ENCODE data around the gene DNAH1.
"Not testable (repeated sequence)": the region's sequence is repeated elsewhere in the genome, so short reads cannot be mapped to it uniquely, and the experiment has no call there.

The DNAH1 gene

DNA sequence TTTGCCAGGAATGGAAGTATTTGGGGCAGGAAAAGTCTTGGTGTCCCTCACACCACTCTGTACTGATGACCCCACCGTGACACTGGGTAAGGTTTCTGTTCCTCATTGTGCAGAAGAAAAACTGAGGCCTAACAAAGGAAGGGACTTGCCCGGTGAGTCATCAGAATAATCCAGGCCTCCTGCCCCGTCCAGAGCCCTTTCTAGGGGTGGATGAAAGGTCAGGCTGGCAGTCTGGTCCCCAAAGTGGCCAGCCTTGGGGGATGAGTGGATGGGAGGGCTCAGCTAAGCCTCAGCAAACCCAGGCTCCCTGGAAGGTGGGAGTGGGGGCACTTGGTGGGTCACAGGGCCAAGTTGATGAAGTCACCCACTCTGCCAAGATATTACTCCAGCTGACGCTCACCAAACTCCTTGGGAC, 2.3 kb upstream of the DNAH1 start:
- no peak for DNase-seq

DNA sequence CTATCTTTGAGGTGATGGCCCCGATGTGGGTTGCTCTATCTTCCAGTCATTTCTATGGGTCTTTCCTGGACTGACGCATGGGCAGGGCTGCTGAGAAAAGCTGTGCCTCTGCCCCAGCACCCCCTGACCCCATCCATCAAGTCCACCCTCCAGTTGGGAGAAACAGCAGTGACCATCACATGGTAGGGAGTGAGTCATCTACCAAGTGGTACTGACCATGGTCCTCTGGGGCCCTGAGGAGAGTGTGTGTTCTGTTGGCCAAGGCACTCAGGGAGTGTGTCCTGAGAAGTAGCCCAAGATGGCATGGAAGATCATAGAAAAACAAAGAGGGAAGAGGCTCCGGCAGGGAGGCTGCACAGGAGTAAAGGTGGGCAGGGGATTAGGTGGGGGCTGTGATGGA, 1.6 kb upstream of the DNAH1 start:
- DNase-seq: no peak

DNA sequence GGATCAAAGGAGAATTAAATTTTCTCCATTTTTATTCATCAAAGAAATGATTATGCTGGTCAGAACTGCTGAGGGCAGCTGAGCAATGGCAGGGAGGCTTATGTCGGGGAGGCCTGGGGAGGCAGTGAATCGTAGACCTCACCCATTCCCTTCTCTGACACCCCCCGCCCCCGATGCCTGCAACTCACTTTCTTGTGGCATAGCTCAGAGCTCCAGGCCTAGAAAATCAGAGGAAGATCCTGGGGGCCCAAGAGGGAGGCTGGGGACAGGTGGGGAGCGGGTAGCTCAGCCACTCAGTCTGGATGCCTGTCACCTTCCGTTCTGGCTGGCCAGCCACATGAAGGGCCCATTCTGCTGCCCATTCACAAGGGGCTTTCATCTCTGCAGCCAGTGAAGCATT, 1.1 kb upstream of the DNAH1 start:
- DNase-seq: no peak

DNA sequence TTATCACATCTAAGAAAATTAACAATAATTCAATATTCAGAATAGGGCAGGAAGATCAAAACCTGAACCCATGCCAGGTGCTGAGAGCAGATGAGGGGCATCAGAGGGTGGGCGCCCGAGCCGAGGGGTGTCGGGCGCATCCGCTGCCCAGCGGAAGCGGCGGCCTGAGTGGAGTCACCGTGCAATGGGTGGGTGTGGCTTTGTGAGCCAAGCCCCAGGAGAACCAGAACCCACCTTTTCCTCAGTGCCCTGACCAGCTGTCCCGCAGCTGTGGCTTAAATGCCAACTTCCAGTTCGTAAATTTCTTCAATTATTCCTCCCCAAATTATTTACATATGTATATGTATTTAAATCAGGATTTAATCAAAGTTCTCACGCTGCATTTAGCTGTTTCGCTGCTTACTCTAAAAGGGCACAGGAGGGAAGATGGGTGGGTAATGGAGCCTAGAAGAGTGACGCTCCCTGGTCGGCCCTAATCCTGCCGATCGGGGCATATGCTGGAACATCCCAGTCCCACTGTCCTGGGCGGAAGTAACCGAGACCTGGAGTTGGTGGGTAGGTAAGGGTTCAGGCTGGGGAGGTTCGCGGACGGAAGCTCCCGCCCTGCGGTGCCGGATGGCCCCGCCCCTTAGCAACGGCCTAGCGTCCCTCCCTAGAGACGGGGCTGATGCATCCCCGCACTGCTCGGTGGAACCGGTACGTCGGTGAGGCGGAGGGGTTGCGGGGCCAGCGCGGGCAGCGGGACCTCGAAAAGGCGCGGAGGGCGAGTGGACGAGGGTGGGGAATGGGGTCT, 1.3 kb downstream of the DNAH1 start:
- peak; percentile 63 to 65 for DNase-seq

DNA sequence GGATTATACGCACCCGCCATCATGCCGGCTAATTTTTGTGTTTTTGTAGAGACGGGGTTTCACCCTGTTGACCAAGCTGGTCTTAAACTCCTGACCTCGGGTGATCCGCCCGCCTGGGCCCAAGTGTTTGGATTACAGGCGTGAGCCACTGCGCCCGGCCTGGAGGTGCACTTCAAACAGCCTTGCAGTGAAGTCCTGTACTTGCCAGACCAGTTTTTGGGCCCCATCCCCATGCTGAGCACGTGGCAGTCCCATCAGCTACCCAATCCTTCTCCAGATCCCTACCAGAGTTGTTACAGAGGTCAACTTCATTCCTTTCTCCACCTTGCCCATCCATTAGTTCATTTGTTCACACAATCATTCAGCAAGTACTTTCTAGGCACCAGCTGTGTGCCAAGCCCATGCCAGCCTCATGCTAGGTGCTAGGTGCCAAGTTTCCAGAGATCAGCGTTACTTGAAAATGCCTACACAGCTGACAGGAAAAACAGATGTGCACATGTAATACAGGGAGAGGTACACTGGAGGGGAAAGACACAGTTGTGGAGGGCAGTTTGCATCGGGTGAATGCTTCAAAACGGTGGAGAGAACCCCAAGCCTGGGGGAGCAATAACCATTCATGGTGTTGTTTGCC, 2.2 kb downstream of the DNAH1 start:
- no peak for DNase-seq

DNA sequence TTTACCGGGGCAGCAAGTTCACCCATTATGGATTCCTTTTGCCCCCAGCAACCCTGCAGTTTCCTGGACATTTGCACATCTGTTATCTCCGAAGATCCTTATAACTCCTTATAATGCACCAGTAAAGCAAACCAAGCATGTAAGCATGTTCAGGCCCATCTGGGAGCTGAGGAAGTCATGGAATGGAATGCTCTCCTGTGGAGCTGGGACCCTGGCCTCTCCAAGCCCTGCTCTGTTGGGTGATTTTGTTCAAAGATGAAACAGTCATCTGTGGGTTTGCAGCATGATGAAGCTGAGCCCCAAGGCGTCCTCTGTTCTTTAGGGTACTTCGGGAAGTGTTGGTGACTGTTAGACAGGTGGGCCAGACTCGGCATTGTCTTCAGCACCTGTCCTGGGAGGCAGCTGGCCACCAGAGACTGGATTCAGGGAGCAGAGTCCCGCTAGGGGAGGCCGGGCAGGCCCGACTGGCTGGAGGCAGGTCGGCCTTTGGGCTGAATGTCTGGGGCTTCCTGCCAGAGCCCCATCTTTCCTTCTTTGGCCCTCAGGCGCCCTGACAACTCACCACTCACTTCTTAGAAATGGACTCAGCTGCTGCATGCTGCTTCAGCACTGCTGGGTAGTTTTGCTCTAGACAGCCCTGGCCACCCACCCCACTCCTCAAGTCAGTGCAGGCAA, 3.9 kb downstream of the DNAH1 start:
- DNase-seq: no peak

DNA sequence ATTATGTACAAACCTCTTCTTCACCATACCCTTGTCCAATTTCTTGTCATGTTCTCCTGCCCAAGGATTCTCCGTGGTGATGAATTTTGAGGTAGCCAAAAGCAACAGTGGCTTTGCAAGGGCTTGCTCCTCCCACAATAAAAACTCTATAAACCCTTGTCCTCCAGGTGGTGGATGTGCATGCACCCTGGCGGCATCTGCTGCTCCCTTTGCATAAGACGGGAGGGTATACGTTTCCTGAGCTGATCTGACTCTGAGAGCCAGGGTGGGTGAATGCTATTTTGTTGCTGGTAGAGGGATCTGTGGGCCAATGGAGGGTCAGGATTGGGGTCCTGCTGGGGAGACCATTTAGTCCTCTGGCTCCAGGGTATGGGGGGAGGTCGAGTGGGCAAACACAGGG, 5.4 kb downstream of the DNAH1 start:
- DNase-seq: no peak

DNA sequence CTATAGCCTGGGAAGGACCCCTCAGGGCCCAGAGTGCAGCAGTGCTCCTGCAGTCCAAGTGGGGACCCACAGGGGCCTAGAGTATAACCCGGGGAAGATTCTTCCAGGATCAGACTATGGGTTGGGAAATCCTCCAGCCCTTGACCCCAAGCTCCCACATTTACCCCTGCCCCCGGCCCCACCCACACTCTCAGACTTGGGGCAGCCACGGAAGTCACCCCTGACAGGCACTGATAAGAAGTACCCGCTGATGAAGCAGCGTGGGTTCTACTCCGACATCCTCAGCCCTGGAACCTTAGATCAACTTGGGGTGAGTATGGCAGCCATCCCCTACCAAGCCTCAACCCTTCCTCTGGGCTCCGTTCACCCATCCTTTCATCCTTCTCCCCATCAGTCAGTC, 6.3 kb downstream of the DNAH1 start:
- DNase-seq: no peak

DNA sequence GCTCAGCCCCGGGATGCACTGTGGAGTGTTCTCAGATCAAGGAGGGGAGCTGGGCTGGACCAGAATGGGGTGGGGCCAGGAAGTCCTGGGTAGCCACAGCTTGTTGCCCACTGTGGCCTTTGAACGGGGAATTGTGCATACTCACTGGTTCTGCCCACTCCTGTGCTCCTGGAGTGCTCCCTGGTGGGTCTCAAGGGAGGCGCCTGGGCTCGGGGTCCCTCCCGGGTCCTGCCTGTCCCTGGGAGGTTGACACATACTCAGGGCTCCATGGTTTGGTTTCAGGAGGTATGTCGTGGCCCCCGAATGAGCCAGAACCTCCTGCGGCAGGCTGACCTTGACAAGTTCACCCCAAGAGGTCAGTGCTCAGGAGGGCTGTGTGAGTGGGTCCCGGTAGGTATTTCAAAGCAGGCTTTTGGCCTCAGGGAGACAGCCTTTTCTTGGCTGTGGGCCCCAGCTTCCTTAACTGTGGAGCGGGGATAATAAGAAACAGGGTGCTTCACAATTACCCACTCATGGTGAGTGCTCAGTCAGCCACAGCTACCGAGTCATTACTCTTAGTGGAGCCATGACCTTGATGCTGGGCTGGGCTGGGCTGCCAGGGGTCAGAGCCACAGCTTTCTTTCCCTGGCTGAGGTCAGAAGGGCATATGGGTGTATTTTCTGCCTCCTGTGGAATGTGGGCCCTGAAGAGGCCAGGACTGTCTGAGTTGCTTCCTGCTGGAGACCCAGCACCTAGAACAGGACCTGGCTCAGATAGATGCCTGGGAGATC, 7.6 kb downstream of the DNAH1 start:
- no peak for DNase-seq

DNA sequence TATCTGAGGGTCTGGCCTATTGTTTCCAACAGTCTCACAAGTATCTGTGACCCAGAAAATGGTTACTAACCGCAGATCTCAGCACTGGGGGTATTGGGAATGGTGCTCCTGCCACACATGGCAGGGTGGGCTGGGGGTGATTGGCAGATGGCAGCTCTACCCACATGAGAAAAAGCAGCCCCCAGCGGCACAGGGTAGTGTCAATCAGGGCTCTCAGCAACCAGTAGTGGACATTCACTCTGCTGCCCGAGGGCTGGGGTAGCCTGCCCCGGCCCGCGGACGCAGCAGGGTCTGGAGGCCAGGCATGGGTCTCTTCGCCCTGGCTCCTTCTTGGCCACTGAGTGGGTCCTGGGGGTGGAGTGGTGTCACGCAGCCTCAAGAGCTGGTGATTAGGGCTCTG, 8.6 kb downstream of the DNAH1 start:
- DNase-seq: no peak

DNA sequence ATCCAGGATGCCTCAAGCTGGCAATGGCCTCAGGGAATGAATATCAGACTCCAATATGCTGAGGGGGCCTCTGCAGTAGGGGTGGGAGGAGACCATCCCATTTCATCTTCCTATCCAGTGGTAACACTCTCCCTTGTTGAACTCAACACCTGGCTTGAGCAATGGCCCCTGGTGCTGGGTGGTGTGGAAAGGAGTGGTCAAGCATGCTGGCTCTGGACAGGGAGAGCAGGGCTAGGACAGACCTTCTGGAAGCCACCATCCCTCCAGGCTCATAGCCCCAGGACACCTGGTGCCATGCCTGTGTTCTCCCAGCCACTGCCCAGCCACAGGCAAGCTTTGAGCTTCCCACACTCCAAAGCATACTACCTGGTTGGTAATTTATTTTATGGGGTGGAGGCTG, 9.6 kb downstream of the DNAH1 start:
- DNase-seq: no peak

DNA sequence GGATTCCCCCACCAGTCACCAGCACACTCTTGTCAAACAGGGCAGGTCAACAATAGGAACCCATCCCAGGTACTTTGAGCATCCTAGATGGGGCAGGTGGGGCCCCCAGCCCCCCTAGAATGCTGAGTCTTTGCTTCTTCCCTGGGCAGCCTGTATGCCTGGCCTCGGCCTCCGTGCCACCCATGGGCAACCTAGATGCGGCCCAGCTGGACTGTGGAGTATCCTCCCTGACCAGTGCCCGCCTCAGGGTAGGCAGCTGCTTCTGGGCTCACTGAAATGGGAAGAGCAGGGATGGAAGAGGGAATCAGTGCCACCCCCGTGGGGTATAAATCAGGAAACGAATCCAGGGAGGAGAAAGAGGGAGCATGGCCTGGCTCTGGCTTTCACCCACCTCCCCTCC, 10.9 kb downstream of the DNAH1 start:
- no peak for DNase-seq

DNA sequence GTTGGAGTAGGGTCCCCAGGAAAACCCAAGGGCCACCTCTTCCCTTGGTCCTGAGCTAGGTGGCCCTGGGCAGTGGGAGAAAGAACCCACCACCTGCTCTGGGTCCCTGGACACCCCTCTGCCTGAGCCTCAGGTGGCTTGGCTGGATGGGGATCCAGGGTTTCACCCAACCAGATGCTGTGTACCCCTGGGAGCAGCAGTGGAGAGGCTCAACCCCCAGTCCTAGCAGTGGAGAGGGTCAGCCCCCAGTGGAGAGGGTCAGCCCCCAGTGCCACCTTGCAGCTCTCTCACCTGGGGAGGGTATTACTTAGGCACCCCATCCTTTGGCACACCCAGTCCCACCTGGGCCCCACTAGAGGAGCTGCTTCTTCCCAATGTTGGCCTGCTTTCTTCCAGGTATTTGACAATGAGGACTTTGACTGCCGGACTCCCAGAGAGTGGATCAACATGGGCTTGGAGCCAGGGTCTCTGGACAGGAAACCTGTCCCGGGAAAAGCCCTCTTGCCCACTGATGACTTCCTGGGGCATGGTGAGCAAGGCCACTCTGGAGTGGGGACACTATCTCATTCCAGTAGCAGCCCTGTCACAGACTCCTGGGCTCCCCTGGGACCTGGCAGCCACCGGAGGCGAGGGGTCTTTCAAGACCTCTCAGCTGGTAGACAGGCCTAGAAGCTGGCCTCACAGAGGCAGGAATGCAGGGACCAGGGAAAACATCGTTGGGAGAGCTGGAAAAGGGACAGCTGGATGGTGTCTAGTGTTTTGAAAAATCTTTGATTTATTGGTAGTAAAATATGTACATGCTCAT, 11.6 kb downstream of the DNAH1 start:
- DNase-seq: no peak

DNA sequence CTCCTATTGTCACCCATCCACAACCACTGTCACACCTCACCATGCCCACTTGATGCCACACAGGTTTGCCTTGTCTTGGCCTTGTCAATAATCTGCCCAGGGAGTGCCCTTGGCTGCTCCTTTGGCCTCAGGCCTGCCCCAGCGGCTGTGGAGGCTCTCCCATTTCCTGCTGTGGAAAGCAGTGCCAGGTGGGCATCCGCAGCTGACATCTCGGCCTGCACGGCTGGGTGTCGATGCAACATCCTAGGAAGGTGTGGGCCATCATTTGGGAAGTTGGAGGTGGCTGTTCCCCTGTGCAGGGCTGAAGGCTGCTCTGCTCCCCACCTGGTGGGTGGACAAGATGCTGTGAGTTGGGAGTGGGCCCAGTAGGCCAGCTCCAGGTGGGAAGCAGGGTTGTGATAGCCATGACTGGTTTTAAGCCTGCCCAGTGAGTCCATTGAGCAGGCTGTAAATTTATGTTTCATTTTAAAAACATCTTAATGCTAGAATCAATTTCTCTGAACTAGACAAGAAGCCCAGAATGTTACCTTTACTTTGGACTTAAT, 12.5 kb downstream of the DNAH1 start:
- DNase-seq: no peak

DNA sequence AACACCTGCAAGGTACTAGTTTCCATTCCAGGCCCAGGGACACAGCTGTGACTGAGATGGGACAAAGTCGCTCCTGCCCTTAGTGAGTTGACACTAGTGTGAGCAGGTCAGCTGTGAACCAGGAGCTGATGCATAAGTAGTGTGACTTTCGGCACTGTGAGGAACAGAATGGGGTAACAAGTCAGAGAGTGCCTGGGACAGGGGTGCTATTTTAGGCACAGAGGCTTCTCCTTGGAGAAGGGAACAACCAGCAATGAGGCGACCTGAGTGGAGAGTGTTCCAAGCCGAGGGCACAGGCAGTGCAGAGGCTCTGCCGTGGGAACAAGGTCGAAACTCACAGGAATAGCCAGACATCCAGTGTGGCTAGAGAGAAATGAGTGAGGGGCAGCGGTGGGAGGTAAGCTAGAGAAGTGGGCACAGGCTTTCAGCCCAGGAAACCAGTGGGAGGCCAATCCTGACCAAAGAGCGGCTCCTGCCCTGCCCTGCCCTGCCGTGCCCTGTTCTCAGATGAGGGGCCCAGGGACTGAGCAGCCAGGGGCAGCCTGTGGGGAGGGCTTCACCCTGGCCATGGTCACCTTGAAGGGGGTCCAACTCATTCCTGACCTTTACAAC, 14.2 kb downstream of the DNAH1 start:
- DNase-seq: no peak

DNA sequence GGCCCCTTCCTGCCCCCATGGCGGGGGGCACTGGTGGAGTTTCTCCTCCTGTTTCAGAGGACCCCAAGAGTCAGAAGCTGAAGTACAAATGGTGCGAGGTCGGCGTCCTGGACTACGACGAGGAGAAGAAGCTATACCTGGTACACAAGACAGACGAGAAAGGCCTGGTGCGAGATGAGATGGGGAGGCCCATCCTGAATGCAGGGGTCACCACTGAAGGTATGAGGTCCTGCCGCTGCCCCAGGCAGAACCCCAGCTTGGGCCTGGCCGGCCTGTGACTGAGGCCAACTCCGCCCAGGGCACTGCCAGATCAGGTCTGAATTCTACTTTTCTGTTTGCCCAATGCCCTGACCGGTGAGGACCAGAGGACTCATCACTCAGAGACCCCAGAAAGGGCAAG, 15.0 kb downstream of the DNAH1 start:
- DNase-seq: no peak

DNA sequence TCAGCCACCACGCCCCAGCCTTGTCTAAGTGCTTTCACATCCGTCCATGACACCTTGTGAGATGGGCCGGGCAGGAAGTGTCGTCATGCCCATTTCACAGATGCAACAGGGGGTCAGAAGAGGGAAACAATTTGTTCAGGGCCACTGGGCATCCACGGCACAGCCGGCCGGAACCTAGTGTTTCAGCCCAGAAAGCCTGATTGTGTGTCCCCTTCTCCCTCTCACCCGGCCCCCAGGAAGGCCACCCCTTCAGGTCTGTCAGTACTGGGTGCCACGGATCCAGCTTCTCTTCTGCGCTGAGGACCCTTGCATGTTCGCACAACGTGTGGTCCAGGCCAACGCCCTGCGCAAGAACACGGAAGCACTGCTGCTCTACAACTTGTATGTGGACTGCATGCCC, 15.8 kb downstream of the DNAH1 start:
- no peak for DNase-seq

DNA sequence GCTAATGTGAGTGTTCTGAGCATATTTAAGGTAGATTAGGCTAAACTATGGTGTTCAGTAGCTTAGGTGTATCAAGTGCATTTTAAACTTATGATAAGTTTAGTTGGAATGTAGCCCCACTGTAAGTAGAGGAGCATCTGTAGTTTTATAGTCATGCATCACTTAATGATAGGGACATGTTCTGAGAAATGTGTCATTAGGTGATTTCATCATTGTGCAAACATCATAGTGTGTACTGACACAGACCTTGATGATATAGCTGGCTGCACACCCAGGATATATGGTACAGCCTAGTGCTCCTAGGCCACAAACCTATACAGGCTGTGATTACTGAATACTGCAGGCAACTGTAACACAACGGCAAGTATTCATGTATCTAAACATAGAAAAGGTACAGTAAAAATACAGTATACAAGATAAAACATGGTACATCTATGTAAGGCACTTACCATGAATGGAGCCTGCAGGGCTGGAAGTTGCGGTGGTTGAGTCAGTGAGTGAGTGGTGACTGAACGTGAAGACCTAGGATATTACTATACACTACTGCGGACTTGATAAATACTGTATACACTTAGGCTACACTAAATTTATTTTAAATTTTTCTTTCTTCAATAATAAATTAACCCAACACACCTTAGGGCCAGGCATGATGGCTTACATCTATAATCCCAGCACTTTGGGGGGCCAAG, 17.9 kb downstream of the DNAH1 start:
- no peak for DNase-seq

DNA sequence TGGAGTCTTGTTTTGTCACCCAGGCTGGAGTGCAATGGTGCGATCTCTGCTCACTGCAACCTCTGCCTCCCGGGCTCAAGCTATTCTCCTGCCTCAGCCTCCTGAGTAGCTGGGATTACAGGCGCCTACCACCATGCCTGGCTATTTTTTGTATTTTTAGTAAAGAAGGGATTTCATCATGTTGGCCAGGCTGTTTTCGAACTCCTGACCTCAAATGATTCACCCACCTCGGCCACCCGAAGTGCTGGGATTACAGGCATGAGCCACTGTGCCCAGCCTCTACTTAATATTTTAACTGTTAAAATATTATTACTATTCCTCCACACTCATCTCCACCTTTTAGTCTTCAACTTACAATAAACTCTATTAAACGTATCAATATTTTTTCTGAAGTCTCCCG, 22.0 kb downstream of the DNAH1 start:
- not testable (repeated sequence) for DNase-seq

DNA sequence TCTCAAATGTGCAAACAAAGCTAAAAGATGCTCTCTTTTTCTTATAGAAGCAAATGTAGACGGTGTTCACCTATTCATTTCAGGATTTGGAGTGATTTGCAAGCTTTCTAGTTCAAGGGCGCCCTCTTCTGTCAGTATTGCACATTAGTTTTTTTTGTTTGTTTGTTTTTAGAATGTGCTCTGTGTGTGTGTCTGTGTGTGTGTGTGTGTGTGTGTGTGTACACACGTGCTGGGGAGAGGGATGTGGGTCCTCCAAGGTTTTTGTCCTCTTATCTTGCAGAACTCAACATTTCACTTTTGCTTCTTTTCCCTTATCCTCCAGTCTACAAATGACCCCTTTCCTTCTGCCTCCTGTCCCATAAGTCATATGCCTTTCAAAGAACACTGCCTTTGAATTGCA, 23.5 kb downstream of the DNAH1 start:
- DNase-seq: peak in 1 of 2 experiments; percentile 8

DNA sequence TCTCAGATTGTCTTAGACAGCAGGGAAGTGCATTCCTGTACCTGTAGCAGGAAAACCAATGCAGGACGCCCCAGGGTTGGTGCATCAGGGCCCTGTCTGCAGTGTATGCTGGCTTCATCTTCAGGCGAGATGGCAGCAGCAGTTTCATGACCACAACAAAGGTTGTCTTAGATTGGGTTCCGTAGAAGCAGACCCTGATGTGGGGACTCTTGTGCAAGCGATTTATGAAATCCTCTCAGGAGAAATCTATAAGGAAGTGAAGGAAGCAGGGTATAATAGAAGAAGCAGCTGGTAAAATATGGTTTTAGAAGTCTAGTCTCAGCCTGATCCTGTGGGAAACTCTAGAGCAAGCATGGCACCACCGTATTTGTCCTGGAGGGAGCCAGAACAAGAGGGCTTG, 25.0 kb downstream of the DNAH1 start:
- DNase-seq: no peak
